NCI-H1048 (cell line): ENCODE measurements around the gene OSR1.
"Not testable (repeated sequence)": the region's sequence is repeated elsewhere in the genome, so short reads cannot be mapped to it uniquely, and the experiment has no call there.

Experiments
- DNase-seq: peaks from one replicate; lab custom pipeline; 2025; lab: John Stamatoyannopoulos, UW

OSR1 gene

GRCh38 chr2:19331450-19331849 lies 27.0 kb downstream of the OSR1 start:
- DNase-seq, result no peak

DNA sequence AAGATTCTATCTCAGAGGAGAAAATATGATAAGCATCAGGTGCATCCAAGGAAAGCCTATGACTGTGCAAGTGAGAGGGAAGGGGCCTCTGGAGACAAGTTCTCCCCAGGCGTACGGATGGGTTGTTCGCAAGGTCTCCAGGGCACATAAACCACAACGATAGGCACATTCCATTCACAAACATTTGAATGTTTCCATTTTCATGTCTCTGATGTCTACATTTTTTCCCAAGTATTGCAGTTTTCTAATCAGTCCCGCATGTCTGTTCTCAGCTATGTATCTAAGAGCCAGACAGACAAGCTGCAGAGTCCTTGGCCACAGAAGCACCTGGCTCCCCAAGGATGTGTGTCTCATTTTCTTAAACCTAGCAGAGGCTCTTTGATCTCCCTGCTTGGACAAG lies 28.0 kb downstream of the OSR1 start:
- DNase-seq, result no peak

DNA sequence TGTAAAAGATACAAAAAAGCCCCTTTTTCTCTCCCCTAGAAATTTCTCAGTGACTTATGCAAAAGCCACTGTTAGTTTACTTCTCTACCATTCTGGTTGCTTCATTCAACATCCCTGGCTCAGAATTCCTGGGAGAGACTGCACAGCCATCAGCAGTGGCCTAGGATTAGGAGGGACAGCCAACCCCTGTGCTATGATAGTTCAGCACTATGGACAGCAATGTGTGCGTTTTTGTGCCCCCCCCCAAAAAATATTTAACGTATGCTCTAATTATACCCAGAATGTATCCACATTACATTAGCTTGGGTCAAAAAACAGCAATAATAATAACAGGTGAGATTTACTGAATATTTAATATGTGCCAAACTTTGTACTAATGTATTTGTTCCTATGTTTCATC lies 29.0 kb downstream of the OSR1 start:
- DNase-seq, result no peak

GRCh38 chr2:19327496-19327895 lies 30.9 kb downstream of the OSR1 start:
- DNase-seq, result no peak

GRCh38 chr2:19321946-19322345 lies 36.5 kb downstream of the OSR1 start:
- no peak for DNase-seq

GRCh38 chr2:19320813-19321212 lies 37.6 kb downstream of the OSR1 start:
- DNase-seq, result no peak

DNA sequence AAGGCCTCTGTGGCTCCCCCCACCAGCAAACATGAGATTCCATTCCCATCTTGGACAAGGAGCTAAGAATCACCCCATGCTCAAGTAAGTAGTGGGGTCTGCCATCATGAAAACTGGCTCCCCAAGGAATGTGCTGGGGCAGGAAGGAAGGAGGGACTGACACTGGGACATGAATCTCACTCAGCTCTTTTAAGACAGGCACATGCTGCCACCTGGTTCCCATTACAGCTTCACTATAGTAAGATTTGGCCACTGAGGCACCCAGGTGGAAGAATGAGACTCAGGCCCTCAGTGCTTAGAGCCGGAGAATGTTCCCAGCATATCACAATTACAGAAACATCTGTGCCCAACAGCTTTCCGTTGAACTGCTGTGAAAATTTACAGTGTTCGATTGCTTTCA lies 38.7 kb downstream of the OSR1 start:
- DNase-seq, result no peak

DNA sequence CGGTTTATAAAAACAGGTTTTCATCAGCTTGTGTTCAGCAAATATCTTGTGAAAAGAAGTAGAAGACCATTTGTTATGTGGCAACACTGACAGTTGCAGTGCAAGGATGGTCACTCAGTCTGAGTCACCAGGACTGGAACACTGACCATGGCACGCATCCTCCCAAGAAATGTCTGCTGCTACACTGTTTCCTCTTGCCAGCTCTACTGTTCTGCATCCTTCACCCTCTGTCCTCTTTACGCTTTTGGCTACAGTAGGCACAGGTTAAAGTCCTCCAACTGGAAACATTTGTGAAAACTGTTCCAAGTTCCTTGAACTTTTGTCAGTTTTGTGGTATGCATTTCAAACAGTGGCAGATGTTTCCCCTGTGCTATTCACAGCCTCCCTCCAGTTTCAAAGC lies 39.4 kb downstream of the OSR1 start:
- DNase-seq, result no peak

DNA sequence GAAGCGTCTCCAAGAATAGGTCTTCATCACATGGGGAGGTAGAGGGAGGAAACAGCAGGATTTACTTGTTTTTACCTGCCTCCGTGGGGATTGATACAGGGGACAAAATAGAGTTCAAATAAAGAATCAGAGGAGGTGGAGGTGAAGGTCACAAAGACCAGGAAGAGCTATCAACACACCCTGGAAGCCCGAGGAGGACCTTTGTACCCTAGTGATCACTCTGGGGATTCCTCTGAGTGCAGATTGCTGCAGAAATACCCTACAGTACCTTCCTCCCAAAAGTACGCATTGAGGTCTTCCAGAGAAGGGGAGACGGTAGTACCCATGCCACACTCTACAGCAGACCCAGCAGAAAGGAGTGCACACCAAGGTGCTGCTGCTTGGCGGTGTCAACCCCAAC lies 44.9 kb downstream of the OSR1 start:
- no peak for DNase-seq

- no peak for DNase-seq
Observed at GRCh38 chr2:19312949-19313348, 45.5 kb downstream of the OSR1 start.

DNA sequence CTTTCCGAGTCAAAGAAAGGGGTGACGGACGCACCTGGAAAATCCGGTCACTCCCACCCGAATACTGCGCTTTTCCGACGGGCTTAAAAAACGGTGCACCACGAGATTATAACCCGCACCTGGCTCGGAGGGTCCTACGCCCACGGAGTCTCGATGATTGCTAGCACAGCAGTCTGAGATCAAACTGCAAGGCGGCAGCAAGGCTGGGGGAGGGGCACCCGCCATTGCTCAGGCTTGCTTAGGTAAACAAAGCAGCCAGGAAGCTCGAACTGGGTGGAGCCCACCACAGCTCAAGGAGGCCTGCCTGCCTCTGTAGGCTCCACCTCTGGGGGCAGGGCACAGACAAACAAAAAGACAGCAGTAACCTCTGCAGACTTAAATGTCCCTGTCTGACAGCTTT lies 52.4 kb downstream of the OSR1 start:
- not testable (repeated sequence) for DNase-seq

GRCh38 chr2:19305400-19306055 lies 52.9 kb downstream of the OSR1 start:
- DNase-seq, result not testable (repeated sequence)

GRCh38 chr2:19301706-19302105 lies 56.7 kb downstream of the OSR1 start:
- no peak for DNase-seq
